ENCODE results near the gene YIPF6.

Gene YIPF6, protein sequence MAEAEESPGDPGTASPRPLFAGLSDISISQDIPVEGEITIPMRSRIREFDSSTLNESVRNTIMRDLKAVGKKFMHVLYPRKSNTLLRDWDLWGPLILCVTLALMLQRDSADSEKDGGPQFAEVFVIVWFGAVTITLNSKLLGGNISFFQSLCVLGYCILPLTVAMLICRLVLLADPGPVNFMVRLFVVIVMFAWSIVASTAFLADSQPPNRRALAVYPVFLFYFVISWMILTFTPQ

DNA sequence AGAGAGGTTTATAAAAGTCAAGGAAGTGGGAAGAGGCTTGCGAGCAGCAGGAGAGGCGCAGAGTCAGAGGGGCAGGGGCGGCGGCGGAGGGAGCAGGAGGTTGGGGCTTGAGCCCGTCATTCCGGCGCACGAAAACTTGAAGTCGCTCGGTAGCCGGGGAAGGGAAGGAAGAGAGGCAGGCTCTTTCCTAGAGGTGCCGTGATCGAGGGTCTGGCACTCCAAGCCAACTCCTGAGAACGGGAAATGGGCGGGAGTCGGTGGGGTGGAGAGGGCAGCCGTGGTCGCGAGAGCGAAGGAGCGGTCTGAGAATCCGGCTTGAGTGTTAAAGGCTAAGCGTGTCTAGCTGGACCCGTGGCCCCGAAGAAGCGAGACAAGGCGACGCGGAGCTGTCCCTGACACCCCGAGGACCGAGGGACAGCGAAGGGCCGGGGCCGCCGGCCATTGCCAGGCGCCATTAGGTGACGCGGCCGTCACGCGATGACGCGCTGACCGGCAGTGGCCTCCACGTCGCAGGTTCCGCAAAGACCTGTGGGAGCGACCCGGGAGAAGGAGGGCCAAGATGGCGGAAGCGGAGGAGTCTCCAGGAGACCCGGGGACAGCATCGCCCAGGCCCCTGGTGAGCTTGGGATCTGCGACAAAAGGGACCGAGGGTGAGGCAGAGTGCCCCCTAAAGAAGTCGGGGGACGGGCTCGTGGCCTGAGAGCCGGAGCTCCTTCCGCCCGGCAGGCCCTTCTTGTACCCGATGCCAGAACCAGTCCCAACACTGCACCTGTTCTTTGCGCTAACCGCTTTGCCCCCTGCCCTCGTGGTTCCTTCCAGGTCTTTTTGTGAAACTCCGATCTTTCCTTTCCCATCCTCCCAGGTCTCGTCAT lies at the start of gene YIPF6:
Gene YIPF6, plus strand, starts transcription at position 544 of the 872 bp plus-strand sequence. Its CDS starts 16 bp downstream, at position 560.
- H3K27me3 ChIP-seq: no peaks in the 10 kb centered on the region
- H3K27ac ChIP-seq: peak within 1 kb of the TSS; percentile 86
- no peaks in the 10 kb centered on the region for H3K36me3 ChIP-seq
- H3K4me3 ChIP-seq (ENCODE audit: low read depth in 1 of 2, low read length in 1 of 2): peak within 1 kb of the TSS; percentile 69 to 78
- no peaks in the 10 kb centered on the region for H3K9me3 ChIP-seq
- H3K4me1 ChIP-seq (ENCODE audit: control insufficient read depth in 1 of 2, insufficient read depth in 1 of 2, low read depth in 1 of 2, low read length in 1 of 2): peaks cover 10 to 12% of the 10 kb centered on the region in 2 experiments
- TF ChIP-seq, protein P1, sequence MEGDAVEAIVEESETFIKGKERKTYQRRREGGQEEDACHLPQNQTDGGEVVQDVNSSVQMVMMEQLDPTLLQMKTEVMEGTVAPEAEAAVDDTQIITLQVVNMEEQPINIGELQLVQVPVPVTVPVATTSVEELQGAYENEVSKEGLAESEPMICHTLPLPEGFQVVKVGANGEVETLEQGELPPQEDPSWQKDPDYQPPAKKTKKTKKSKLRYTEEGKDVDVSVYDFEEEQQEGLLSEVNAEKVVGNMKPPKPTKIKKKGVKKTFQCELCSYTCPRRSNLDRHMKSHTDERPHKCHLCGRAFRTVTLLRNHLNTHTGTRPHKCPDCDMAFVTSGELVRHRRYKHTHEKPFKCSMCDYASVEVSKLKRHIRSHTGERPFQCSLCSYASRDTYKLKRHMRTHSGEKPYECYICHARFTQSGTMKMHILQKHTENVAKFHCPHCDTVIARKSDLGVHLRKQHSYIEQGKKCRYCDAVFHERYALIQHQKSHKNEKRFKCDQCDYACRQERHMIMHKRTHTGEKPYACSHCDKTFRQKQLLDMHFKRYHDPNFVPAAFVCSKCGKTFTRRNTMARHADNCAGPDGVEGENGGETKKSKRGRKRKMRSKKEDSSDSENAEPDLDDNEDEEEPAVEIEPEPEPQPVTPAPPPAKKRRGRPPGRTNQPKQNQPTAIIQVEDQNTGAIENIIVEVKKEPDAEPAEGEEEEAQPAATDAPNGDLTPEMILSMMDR (IDR thresholded peaks at IDR 0.05): no peak

DNA sequence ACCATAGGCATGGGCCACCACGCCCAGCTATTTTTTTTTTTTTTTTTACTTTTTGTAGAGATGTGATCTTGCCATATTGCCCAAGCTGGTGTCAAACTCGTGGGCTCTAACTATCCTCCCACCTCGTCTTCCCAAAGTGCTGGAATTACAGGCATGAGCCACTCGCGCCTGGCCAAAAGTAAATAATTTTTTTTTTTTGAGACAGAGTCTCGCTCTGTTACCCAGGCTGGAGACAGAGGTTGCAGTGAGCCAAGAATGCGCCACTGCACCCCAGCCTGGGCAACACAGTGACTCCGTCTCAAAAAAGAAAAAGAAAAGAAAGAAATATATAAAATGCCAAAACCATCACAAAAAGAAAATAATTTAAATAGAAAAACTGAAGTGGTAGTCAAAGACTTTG lies 47.1 kb upstream of the YIPF6 start:
- TF ChIP-seq, protein P1 (IDR thresholded peaks at IDR 0.05): no peak
- no peaks in the 10 kb centered on the region for H3K9me3 ChIP-seq
- no peak overlapping the region for H3K27ac ChIP-seq
- H3K4me1 ChIP-seq (ENCODE audit: control insufficient read depth in 1 of 2, insufficient read depth in 1 of 2, low read depth in 1 of 2, low read length in 1 of 2): no peaks in the 10 kb centered on the region
- no peaks in the 10 kb centered on the region for H3K27me3 ChIP-seq
- H3K4me3 ChIP-seq (ENCODE audit: low read depth in 1 of 2, low read length in 1 of 2): no peak overlapping the region
- no peaks in the 10 kb centered on the region for H3K36me3 ChIP-seq

DNA sequence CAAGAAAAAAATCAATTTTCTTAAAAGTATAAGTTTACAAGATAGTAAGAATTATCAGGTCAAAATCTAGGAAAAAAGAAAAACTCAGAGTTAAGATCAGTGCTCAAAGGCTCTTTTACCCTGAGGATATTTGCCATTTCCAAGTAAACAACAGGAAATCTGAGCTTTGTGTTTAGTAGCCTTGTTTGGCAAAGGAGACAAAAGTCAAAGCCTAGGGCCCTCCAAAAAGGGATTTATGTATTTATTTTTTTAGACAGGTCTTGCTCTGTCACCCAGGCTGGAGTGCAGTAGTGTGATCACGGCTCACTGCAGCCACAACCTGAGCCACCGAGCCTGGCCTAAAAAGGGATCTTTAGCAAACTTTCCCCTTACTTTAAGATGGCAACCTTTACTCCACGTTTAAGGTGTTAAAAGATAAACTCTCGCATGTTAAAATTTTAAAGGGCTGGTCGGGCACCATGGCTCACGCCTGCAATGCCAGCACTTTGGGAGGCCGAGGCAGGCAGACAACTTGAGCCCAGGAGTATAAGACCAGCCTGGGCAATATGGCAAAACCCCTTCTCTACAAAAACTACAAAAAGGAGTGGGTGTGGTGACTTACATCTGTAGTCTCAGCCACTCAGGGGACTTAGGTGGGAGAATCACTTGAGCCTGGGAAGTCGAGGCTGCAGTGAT lies 44.2 kb upstream of the YIPF6 start:
- TF ChIP-seq, protein P1 (IDR thresholded peaks at IDR 0.05): no peak
- Histone ChIP-seq H3K36me3 (no peaks in the 10 kb centered on the region), H3K4me1 (ENCODE audit: control insufficient read depth in 1 of 2, insufficient read depth in 1 of 2, low read depth in 1 of 2, low read length in 1 of 2) (no peaks in the 10 kb centered on the region), H3K4me3 (ENCODE audit: low read depth in 1 of 2, low read length in 1 of 2) (no peak overlapping the region), H3K27me3 (no peaks in the 10 kb centered on the region), H3K27ac (no peak overlapping the region), H3K9me3 (no peaks in the 10 kb centered on the region)

DNA sequence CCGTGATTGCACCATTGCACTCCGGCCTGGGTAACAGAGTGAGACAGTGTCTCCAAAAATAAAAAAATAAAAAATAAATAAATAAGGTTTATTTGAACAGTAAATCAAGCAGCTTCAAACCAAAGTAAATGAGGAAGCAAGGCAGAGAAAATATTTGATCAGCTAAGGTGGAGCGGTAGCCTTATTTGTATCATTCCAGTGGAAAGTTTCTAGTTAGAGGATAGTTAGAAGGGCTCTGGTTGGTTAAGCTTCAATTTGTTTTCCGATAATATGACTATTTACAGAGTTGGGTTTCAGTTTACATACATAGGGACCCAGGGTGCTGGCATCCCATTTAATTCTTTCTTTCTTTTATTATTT lies 43.7 kb upstream of the YIPF6 start:
- no peak overlapping the region for H3K4me3 ChIP-seq (ENCODE audit: low read depth in 1 of 2, low read length in 1 of 2)
- no peaks in the 10 kb centered on the region for H3K36me3 ChIP-seq
- no peaks in the 10 kb centered on the region for H3K4me1 ChIP-seq (ENCODE audit: control insufficient read depth in 1 of 2, insufficient read depth in 1 of 2, low read depth in 1 of 2, low read length in 1 of 2)
- no peaks in the 10 kb centered on the region for H3K9me3 ChIP-seq
- H3K27me3 ChIP-seq: no peaks in the 10 kb centered on the region
- TF ChIP-seq, protein P1 (IDR thresholded peaks at IDR 0.05): no peak
- no peak overlapping the region for H3K27ac ChIP-seq

DNA sequence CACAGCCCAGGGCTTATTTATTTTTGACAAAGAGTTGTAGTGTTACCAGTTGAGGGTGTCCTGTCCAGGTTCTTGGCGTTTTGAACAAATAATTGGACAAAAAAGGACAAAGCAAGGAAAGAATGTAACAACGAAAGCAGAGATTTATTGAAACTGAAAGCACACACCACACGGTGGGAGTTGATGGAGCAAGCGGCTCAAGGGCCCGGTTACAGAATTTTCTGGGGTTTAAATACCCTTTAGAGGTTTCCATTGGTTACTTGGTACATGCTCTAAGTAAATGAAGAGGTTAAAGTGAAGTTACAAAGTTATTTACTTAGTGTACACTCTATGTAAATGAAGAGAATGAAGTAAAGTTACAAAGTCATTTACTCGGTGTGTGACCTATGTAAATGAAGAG lies 37.8 kb upstream of the YIPF6 start:
- TF ChIP-seq, protein P1 (IDR thresholded peaks at IDR 0.05): no peak
- Histone ChIP-seq H3K36me3 (no peaks in the 10 kb centered on the region), H3K9me3 (no peaks in the 10 kb centered on the region), H3K27me3 (no peaks in the 10 kb centered on the region), H3K27ac (no peak overlapping the region), H3K4me1 (ENCODE audit: control insufficient read depth in 1 of 2, insufficient read depth in 1 of 2, low read depth in 1 of 2, low read length in 1 of 2) (no peaks in the 10 kb centered on the region), H3K4me3 (ENCODE audit: low read depth in 1 of 2, low read length in 1 of 2) (no peak overlapping the region)
